ENCODE measurements around the gene SCNN1A.

DNA sequence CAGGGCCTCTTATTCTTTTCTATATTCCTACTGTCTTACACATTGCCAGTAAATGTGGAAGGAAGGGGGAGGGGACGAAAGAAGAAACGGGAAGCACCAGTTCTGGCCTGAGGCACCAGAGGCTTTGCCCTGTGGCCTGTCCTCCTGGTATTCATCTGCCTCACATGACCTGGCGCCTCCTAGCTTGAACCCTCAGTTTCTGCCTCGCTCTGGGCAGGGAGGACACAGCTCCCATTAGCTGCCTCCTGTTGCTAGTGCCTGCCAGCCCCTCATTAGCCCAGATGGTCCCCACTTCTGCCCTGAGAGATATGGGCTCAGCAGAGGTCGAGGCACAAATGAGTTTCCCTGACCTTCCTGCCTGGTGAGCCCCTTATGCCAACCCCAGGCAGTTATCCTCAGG, 67.8 kb downstream of the SCNN1A start:
- TF ChIP-seq ZNF274 (IDR thresholded peaks at IDR 0.05; ENCODE audit: low read depth, low read length) (no peak), SUZ12 (IDR thresholded peaks at IDR 0.05; ENCODE audit: extremely low read depth, insufficient read depth, insufficient read length) (no peak), YY1 (IDR thresholded peaks at IDR 0.05; ENCODE audit: insufficient read depth, insufficient read length) (no peak)

Measured in NT2/D1 (cell line).